GM19351 (cell line): ENCODE data around the gene TMEM26.

Experiments
- ATAC-seq: cut with Tn5 transposase; IDR thresholded peaks from one replicate; pipeline ENCODE4 v1.9.1; 2021; ENCODE audit warnings: mild to moderate bottlenecking, moderate library complexity; ENCODE audit not compliant: unreplicated experiment

Gene TMEM26

GRCh38 chr10:61452655-61453641 is at the start of gene TMEM26:
Gene TMEM26 (minus strand): TSS chr10:61453381. CDS start chr10:61453081, 300 bp downstream.
- ATAC-seq: no peak

- no peak for ATAC-seq
These were observed 47.3 kb upstream of the TMEM26 start for GRCh38 chr10:61500460-61500859.

GRCh38 chr10:61492364-61492995 is 39.3 kb upstream of the TMEM26 start:
- no peak for ATAC-seq

GRCh38 chr10:61487506-61487905 is 34.3 kb upstream of the TMEM26 start:
- no peak for ATAC-seq

- no peak for ATAC-seq
These were observed 33.7 kb upstream of the TMEM26 start for GRCh38 chr10:61486738-61487396.

GRCh38 chr10:61486251-61486650 is 33.1 kb upstream of the TMEM26 start:
- ATAC-seq: no peak

- no peak for ATAC-seq
These were observed 28.4 kb upstream of the TMEM26 start for GRCh38 chr10:61481597-61481996.

- no peak for ATAC-seq
These were observed 27.0 kb upstream of the TMEM26 start for GRCh38 chr10:61480208-61480607.

GRCh38 chr10:61478621-61479312 is 25.6 kb upstream of the TMEM26 start:
- no peak for ATAC-seq

- ATAC-seq: no peak
These were observed 24.3 kb upstream of the TMEM26 start for GRCh38 chr10:61477451-61477850.

GRCh38 chr10:61476529-61476928 is 23.3 kb upstream of the TMEM26 start:
- no peak for ATAC-seq

- no peak for ATAC-seq
These were observed 22.3 kb upstream of the TMEM26 start for GRCh38 chr10:61475449-61475873.

GRCh38 chr10:61472090-61472674 is 19.0 kb upstream of the TMEM26 start:
- ATAC-seq: no peak

GRCh38 chr10:61471491-61471890 is 18.3 kb upstream of the TMEM26 start:
- ATAC-seq: no peak

- no peak for ATAC-seq
These were observed 17.6 kb upstream of the TMEM26 start for GRCh38 chr10:61470740-61471139.

- ATAC-seq: no peak
These were observed 12.9 kb upstream of the TMEM26 start for GRCh38 chr10:61465901-61466632.

GRCh38 chr10:61465171-61465496 is 12.0 kb upstream of the TMEM26 start:
- no peak for ATAC-seq

GRCh38 chr10:61464461-61465170 is 11.4 kb upstream of the TMEM26 start:
- ATAC-seq: no peak
